Activated T-helper 17 cell treated with anti-CD3 and anti-CD28 coated beads, Interleukin-2, amount 50 U/mL, for 72 hours (primary cell): Measurements from ENCODE around the gene PPP2R1B. TPM values are rescaled to one million over a fixed set of nuclear protein-coding genes. Genes with fewer than 3 reads are reported as not detected.
A peak's percentile ranks its signal among the peaks of the same experiment; 100 is the strongest.

Experiments
- ATAC-seq: fragments of 150-1000 bp; cut with Tn5 transposase; replicated peaks from 2 replicates; pipeline ENCODE4 v1.10.0; 2021; ENCODE audit warnings: mild to moderate bottlenecking, moderate library complexity
- H3K27ac Mint-ChIP-seq: one replicate; pipeline ENCODE4 v1.8.0; 2022; ENCODE audit warnings: mixed read lengths
- H3K27me3 Mint-ChIP-seq: one replicate; pipeline ENCODE4 v1.8.0; 2022; ENCODE audit warnings: mixed read lengths
- H3K36me3 Mint-ChIP-seq: one replicate; pipeline ENCODE4 v1.8.0; 2022; ENCODE audit warnings: low read depth, mild to moderate bottlenecking, mixed read lengths
- H3K4me1 Mint-ChIP-seq: one replicate; pipeline ENCODE4 v1.8.0; 2022; ENCODE audit warnings: mixed read lengths
- H3K4me3 Mint-ChIP-seq: one replicate; pipeline ENCODE4 v1.8.0; 2022; ENCODE audit warnings: mild to moderate bottlenecking, mixed read lengths
- H3K9me3 Mint-ChIP-seq: one replicate; pipeline ENCODE4 v1.8.0; 2022; ENCODE audit warnings: mixed read lengths
- total RNA-seq, 2 donors: library from RNA; stranded (reverse); gene quantifications; one replicate each; pipeline ENCODE4 v1.2.3, GENCODE V29; 2022

PPP2R1B gene
- total RNA-seq, 2 donors from 2014 or later = 46.9 to 72.6 TPM

DNA sequence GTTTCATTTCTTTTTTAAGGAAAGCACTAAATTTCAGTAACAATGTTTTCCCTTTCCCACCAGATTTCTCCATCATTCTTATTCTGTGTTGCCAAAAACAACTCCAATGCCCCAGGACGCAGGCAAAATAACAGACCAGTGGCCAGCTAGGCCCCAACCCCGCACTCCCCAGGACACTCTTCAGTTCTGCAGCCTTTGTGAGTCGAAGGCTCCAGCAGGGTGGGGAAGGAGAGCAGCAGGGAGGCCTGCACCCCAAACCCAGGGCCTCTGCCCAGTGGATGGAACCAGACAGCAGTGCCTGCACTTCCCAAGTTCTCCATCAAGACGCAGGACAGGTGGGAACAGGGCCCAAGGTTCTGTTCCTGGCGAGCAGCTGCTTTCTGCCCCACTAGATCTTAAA lies 34.4 kb downstream of the PPP2R1B start:
- Mint-ChIP-seq H3K4me1 (no peaks in the 10 kb centered on the region), H3K27ac (no peak overlapping the region)

DNA sequence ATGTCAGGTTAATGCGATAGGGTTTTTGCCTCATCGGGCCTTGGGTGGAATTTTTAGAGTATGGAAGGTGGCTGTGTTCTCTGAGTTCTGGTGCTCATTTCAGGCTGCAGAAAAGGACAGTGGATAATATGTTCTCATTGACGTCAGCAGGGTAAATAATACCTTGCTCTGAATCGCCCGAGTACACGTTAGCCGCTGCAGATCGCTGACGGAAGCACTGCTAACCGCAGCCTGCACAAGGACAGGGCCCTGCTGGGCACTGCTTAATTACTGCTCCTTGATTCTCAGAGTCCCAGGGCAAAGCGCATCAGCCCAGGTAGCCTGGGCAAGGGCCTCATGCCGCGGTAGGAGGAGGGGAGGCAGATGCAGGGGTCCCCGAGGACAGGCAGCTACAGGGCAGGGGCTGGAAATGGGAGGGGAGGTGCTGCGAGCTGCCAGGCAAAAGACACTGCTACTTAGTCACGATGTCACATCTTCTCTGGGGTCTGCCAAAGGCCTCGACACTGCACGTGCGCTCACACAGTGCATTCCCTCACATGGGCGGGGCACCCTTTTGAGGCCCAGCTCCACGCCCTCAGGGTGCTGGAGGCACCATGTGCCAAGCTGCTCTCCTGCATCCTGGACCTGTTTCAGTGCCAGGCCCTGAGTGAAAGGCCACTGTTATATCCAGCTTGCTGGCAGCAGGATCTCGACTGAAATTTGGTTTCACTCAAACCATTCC lies 35.2 kb downstream of the PPP2R1B start:
- ATAC-seq = no peak
- no peak overlapping the region for H3K4me3 Mint-ChIP-seq
- H3K36me3 Mint-ChIP-seq = peaks cover 13% of the 10 kb centered on the region
- H3K27ac Mint-ChIP-seq = no peak overlapping the region
- no peaks in the 10 kb centered on the region for H3K9me3 Mint-ChIP-seq
- no peaks in the 10 kb centered on the region for H3K4me1 Mint-ChIP-seq
- H3K27me3 Mint-ChIP-seq = no peaks in the 10 kb centered on the region

More for the DNA sequence above, 34.4 kb downstream of the PPP2R1B start:
- no peak for ATAC-seq
- no peaks in the 10 kb centered on the region for H3K9me3 Mint-ChIP-seq
- no peak overlapping the region for H3K4me3 Mint-ChIP-seq
- H3K36me3 Mint-ChIP-seq = peaks cover 7% of the 10 kb centered on the region
- H3K27me3 Mint-ChIP-seq = no peaks in the 10 kb centered on the region

DNA sequence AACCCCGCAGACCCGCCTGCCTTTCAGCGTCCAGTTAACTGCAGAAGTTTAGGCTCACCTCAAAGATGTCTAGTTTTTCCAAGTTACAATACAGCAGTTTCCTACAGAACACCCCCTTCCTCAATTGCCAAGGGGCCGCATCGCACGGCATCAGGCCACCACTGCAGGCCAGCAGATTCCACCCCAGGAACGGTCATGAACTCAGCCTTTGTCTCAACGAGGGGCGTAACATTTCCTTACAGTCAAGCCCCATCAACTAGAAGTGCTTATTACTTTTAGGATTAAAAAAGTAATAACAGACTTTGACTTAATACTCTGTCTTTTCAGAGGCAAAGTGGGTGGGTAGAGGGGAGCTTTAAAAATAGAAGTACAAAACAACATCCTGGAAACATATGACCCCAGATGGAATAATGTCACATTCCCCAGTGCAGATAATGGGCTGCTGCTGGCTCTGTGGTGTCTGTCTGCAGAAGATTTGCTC lies 36.3 kb downstream of the PPP2R1B start:
- no peaks in the 10 kb centered on the region for H3K4me1 Mint-ChIP-seq
- no peak overlapping the region for H3K27ac Mint-ChIP-seq
- no peaks in the 10 kb centered on the region for H3K27me3 Mint-ChIP-seq
- H3K4me3 Mint-ChIP-seq = no peak overlapping the region
- no peak for ATAC-seq
- no peaks in the 10 kb centered on the region for H3K9me3 Mint-ChIP-seq
- H3K36me3 Mint-ChIP-seq = peaks cover 25% of the 10 kb centered on the region

DNA sequence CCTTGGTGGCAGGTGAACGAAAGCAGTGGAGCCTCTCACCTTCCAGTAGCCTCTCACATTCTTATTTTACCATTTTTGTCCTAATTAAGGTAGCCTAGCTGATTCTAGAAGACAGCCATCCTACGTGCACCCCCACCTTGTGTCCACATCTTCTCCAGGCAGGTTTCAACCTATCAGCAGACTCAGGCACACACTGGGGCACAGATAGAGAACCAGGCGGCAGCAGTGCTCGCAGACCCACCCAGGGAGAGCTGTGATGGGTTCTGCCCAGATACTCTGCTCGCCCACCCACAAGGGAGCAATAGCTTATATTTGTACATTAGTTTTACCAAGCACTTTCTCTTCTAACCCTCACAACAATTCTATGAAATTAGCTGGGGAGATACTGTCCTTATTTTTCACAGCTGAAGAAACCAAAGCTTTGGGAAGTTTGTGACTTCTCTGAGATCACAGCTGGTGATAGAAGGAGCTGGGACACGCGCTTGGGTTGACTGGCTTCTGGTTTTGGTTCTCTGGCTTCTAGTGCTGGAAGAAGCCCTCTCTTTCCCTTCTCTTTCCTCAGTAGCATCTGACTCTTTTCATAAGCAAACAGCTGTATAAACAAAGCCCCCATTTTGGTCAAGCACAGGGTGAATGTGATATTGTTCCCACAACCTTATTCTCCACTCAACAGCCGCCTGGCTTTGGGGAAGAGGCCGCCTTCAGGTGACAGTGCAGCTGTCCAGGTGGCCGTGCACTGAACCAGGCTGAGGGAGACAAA lies 36.9 kb downstream of the PPP2R1B start:
- H3K4me3 Mint-ChIP-seq = no peak overlapping the region
- ATAC-seq = no peak
- no peaks in the 10 kb centered on the region for H3K4me1 Mint-ChIP-seq
- H3K36me3 Mint-ChIP-seq = peaks cover 27% of the 10 kb centered on the region
- H3K9me3 Mint-ChIP-seq = no peaks in the 10 kb centered on the region
- no peak overlapping the region for H3K27ac Mint-ChIP-seq
- no peaks in the 10 kb centered on the region for H3K27me3 Mint-ChIP-seq

DNA sequence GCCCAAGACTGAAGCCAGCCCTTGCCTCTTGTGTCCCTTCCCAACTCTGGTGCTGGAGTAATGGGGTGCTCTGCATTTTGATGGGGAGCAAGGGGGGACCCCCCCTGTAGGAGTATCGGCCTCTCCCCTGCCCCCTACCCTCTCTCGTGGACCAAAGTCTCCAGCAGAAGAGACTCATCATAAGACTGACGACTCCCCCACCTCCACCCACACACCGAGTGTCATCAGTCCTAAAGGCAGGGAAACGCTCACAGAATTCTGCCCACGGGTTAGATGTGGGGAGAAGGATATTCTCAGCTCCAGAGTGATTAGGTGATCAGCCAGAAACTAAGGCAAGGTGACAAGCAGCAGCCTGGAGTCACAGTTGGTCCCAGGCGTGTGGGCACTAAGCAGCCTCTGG lies 38.8 kb downstream of the PPP2R1B start:
- peak overlapping the region; percentile 41 for H3K27ac Mint-ChIP-seq
- no peak for ATAC-seq
- H3K27me3 Mint-ChIP-seq = no peaks in the 10 kb centered on the region
- H3K9me3 Mint-ChIP-seq = no peaks in the 10 kb centered on the region
- H3K36me3 Mint-ChIP-seq = peaks cover 41% of the 10 kb centered on the region
- H3K4me3 Mint-ChIP-seq = no peak overlapping the region
- H3K4me1 Mint-ChIP-seq = no peaks in the 10 kb centered on the region

DNA sequence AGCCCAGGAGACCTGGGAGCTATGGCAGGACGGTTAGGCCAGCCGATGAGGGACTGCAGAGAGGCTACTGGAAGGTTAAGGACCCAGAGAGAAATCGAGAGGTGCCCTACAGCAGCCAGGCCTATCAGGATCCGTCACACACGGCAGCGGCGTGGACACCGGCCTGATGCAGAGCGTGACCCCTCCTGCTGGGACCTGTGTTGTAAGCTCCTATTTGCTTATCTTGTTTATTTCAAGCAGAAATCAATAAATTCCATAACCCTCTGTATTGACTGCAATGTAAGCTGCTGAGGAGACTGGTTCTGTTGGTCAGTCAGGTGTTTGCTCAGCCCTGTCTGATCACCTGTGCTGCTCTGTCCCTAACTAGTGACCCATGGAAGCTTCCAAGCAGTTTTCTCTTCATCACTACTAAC lies 39.9 kb downstream of the PPP2R1B start:
- Mint-ChIP-seq H3K9me3 (no peaks in the 10 kb centered on the region), H3K36me3 (peaks cover 52% of the 10 kb centered on the region), H3K27ac (no peak overlapping the region), H3K27me3 (no peaks in the 10 kb centered on the region), H3K4me3 (no peak overlapping the region), H3K4me1 (no peaks in the 10 kb centered on the region)
- no peak for ATAC-seq

DNA sequence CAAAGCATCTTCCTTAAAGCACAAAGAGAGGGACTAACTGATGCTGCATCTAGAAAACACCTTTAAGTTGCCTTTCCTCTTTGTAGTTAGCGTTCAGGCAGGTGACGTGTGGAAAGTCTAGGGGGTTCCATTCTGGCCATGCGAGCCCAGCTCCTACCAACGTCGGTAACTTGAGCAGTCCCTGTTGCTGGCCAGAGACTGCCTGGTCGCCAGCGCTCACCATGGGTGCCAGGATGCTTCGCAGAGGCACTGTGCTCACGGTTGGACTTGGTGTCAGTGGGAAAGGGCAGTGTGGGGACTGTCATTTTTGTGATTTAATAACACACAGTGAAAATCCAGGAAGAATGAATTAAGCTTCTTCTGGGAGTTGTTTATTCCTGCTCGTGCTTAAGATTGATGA lies 40.6 kb downstream of the PPP2R1B start:
- no peak overlapping the region for H3K4me3 Mint-ChIP-seq
- ATAC-seq = no peak
- no peaks in the 10 kb centered on the region for H3K9me3 Mint-ChIP-seq
- no peak overlapping the region for H3K27ac Mint-ChIP-seq
- no peaks in the 10 kb centered on the region for H3K4me1 Mint-ChIP-seq
- H3K36me3 Mint-ChIP-seq = peaks cover 59% of the 10 kb centered on the region
- H3K27me3 Mint-ChIP-seq = no peaks in the 10 kb centered on the region

DNA sequence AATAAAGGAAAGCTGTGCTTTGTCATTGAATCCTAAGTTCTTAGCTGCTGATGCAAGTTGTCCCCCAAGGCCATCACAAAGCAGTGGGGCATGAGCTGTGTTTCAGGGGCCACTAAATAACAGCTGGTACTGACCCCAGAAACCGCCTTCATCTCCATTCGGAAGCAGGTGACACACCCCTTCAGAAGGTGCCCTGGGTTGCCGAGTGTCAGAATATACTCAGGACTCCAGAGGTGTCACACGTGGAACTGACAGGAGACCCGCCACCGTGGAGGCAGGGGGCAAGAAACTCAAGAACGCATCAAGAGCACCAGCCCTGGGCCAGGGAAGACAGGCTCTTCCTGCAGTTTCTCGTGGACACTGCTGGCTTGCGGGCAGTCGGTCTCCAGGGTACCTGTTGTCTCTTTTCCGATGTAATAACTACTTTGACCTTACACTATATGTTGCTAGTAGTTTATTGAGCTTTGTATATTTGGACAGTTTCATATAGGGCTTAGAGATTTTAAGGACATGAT lies 41.5 kb downstream of the PPP2R1B start:
- H3K4me3 Mint-ChIP-seq = no peak overlapping the region
- no peaks in the 10 kb centered on the region for H3K4me1 Mint-ChIP-seq
- H3K27ac Mint-ChIP-seq = no peak overlapping the region
- H3K9me3 Mint-ChIP-seq = no peaks in the 10 kb centered on the region
- H3K27me3 Mint-ChIP-seq = no peaks in the 10 kb centered on the region
- no peak for ATAC-seq
- peaks cover 68% of the 10 kb centered on the region for H3K36me3 Mint-ChIP-seq

DNA sequence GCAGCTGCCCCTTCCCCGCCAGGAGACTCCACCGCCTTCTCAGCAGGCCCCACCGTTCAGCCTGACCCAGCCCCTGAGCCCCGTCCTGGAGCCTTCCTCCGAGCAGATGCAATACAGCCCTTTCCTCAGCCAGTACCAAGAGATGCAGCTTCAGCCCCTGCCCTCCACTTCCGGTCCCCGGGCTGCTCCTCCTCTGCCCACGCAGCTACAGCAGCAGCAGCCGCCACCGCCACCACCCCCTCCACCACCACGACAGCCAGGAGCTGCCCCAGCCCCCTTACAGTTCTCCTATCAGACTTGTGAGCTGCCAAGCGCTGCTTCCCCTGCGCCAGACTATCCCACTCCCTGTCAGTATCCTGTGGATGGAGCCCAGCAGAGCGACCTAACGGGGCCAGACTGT lies 42.6 kb downstream of the PPP2R1B start:
- H3K9me3 Mint-ChIP-seq = no peaks in the 10 kb centered on the region
- H3K27me3 Mint-ChIP-seq = no peaks in the 10 kb centered on the region
- no peak overlapping the region for H3K27ac Mint-ChIP-seq
- no peaks in the 10 kb centered on the region for H3K4me1 Mint-ChIP-seq
- H3K4me3 Mint-ChIP-seq = no peak overlapping the region
- H3K36me3 Mint-ChIP-seq = peaks cover 79% of the 10 kb centered on the region
- ATAC-seq = no peak

DNA sequence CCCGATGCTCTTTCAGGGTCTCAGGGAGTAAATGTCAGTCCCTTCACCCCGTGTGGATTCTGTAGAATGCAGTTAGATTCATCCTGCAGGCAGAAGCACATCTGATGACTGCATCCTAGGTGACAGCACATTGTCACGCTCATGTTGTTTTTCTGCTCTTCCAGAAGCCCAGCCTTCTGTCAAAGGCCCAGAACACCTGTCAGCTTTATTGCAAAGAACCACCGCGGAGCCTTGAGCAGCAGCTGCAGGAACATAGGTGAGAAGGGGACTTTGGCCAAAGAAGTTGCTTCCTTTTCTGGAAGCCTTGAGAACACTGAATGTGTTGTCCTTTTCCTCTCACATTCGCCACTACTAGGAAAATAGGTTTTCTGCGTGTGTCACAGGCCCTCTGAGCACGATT lies 43.7 kb downstream of the PPP2R1B start:
- no peak for ATAC-seq
- Mint-ChIP-seq H3K27ac (peak overlapping the region; percentile 20), H3K36me3 (peaks cover 87% of the 10 kb centered on the region), H3K4me3 (no peak overlapping the region), H3K27me3 (no peaks in the 10 kb centered on the region), H3K4me1 (no peaks in the 10 kb centered on the region), H3K9me3 (no peaks in the 10 kb centered on the region)

DNA sequence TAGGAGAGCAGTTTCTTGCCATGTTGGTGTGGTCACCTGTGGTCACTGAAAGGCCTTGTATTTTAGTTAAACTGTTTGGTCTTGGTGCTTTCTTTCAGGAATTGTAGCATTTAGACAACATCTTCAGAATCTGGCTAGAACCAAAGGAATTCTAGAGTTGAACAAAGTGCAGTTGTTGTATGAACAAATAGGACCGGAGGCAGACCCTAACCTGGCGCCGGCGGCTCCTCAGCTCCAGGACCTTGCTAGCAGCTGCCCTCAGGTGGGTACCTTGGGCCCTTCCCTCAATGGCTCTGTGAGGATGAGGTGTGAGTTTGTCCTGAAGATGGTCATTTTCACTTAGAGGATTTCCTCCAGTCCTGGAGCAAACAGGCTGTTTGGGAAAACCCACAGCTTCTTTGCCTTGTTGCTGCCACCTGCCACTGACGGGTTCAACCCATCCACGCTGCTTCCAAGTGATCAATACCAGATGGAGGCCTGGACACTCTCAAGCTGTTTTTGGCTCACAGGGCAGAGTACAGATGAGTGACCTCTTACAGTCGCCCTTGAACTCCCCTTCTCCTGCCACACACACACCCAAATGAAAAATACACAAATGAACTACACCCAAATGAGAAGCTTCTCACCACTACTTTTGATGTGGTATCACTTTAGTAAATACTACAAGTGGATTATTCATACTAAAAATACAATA lies 45.2 kb downstream of the PPP2R1B start:
- H3K4me1 Mint-ChIP-seq = no peaks in the 10 kb centered on the region
- H3K9me3 Mint-ChIP-seq = no peaks in the 10 kb centered on the region
- no peak for ATAC-seq
- H3K4me3 Mint-ChIP-seq = no peak overlapping the region
- no peak overlapping the region for H3K27ac Mint-ChIP-seq
- H3K27me3 Mint-ChIP-seq = no peaks in the 10 kb centered on the region
- H3K36me3 Mint-ChIP-seq = peaks cover 87% of the 10 kb centered on the region

DNA sequence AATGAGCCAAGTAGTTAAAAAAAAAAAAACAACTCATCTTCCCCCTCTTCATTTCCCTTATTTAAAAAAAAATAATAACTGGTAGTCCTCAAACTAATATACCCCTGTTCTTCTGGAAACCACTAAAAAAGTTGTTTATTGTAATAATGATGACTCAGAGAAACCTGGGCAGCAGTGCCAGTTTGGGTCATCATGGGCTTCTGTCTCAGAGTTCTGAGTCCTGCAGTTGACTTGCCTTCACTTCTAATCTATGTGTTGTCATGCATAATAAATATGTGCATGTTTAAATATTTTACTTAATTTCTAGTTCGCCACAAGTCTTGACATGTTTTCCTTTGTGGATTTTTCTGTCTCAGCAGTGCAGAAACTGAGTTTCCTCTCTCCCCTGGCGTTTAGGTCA lies 46.8 kb downstream of the PPP2R1B start:
- Mint-ChIP-seq H3K36me3 (peaks cover 78% of the 10 kb centered on the region), H3K27me3 (no peaks in the 10 kb centered on the region), H3K4me3 (no peak overlapping the region), H3K9me3 (no peaks in the 10 kb centered on the region), H3K27ac (no peak overlapping the region), H3K4me1 (no peaks in the 10 kb centered on the region)
- no peak for ATAC-seq

DNA sequence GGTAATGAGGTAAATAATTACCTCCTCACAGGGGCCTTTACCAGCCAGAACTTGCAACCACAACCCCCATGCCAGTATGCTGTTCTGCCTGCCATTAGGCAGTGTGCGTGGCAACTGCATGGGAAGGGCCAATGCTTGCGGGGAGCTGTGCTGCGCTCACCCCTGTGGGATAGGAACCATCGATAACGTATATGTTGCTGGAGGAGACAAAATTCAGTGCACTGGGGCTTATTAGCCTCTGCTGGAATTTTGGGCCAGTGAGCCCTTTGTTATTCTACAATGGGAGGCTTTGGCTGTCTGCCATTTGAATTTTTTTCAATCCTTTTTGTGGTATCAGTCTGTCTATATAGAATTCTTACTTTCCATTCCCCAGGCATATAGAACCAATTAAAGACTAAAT lies 47.3 kb downstream of the PPP2R1B start:
- no peak overlapping the region for H3K27ac Mint-ChIP-seq
- H3K27me3 Mint-ChIP-seq = no peaks in the 10 kb centered on the region
- ATAC-seq = no peak
- H3K9me3 Mint-ChIP-seq = no peaks in the 10 kb centered on the region
- no peaks in the 10 kb centered on the region for H3K4me1 Mint-ChIP-seq
- H3K4me3 Mint-ChIP-seq = no peak overlapping the region
- peaks cover 79% of the 10 kb centered on the region for H3K36me3 Mint-ChIP-seq

DNA sequence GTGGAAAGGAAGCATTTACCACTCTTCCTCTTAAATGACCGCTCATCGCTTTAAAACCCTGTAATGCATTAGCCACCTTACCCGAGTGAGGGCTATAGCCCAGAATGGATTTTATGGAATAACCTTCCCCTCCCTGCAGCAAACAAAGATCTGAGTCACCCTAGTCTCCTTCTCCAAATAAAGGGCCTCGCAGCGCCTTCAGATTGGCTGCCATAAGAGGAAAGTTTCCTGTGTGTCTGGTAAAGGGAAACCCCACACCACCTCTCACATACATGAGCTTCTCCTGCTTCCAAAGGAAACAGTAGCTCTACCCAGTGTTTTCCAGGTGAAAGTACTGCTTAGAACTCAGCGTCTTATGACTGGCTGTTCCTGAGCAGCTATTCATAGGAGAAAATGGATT lies 47.8 kb downstream of the PPP2R1B start:
- Mint-ChIP-seq H3K27ac (no peak overlapping the region), H3K4me3 (no peak overlapping the region), H3K27me3 (no peaks in the 10 kb centered on the region), H3K4me1 (no peaks in the 10 kb centered on the region), H3K36me3 (peaks cover 79% of the 10 kb centered on the region), H3K9me3 (no peaks in the 10 kb centered on the region)
- ATAC-seq = no peak
